Activated CD4-positive, alpha-beta T cell treated with anti-CD3 and anti-CD28 coated beads, Interleukin-2, amount 50 U/mL, for 16 hours (primary cell): ENCODE data around the gene TNNT3.

ENCODE experiments used
- DNase-seq: peaks from one replicate; pipeline ENCODE4 v3.0.0-alpha.2; 2020

TNNT3 gene

GRCh38 chr11:1959786-1960185, 40.3 kb downstream of the TNNT3 start:
- DNase-seq: no peak

- no peak for DNase-seq
Observed at GRCh38 chr11:1963864-1964263, 44.4 kb downstream of the TNNT3 start.

- no peak for DNase-seq
Observed at GRCh38 chr11:1964348-1964747, 44.8 kb downstream of the TNNT3 start.

GRCh38 chr11:1964955-1965354, 45.5 kb downstream of the TNNT3 start:
- no peak for DNase-seq

- no peak for DNase-seq
Observed at GRCh38 chr11:1966531-1966930, 47.0 kb downstream of the TNNT3 start.

DNA sequence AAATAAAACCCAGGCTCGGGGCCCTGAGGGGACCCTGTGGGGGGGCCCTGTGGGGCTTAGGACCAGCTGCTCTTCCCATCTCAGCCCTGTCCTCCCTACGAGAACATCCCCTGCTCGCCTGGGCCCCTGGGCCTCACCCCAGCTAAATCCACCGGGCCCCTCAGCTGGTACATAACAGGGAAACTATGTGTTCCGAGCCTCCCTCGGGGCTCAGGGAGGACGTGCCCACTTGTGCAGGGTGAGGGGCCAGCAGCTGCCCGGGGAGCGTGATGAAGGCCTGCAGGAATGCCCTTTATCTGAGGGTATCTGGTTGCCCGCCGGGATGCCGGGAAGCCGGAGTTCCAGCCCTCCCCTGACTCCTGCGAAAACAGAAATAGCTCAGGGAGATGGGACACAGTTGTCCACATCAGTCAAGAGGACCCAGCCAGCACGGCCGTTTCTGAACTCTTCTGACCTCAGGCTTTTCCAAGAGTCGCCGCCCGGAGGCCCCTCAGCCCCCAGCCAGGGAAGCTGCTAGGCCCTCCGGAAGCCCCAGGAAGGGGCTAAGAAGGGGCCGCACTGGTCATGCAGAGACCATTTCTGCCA, 48.2 kb downstream of the TNNT3 start:
- DNase-seq: no peak

- DNase-seq: no peak
Observed at GRCh38 chr11:1968454-1969002, 49.0 kb downstream of the TNNT3 start.

GRCh38 chr11:1969035-1969434, 49.5 kb downstream of the TNNT3 start:
- DNase-seq: no peak

GRCh38 chr11:1969776-1970175, 50.3 kb downstream of the TNNT3 start:
- no peak for DNase-seq

DNA sequence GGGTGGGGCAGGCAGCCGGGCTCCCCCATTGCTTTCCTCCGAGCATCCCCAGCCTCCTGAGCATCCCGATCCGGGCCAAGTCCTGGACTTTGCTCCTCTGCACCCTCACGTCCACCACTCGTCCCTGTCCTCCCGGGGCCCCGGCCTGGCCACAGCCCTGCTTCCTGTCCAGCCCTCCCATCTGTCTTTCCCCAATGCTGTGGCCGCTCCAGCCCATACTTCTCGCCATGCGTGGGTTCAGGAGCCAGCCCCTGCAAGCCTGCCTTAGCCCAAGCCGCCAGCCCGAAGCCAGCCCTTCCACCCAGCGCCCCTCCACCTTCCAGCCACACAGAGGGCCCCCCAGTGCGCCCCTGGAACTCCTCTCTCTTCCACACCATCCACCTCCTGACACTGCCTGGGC, 51.5 kb downstream of the TNNT3 start:
- no peak for DNase-seq

DNA sequence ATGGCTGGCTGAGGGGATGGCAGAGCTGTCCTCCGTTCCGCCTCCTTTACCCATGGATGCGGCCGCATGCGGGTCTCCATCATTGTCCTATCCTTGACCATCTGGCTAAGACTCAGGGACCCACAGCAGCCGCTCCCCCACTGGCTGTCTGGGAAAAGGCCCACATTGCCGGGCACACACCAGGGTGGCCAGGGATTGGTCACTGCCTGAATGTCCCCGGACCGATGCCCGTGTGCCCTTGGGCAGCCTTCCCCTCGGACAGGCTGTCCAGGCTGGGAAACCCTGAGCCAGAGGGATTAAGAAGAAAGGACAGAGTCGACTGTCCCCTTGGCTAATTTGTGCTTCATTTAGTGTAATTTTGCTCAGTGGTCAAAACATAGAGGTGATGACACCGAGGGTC, 55.7 kb downstream of the TNNT3 start:
- no peak for DNase-seq

GRCh38 chr11:1978720-1979473, 59.4 kb downstream of the TNNT3 start:
- no peak for DNase-seq

DNA sequence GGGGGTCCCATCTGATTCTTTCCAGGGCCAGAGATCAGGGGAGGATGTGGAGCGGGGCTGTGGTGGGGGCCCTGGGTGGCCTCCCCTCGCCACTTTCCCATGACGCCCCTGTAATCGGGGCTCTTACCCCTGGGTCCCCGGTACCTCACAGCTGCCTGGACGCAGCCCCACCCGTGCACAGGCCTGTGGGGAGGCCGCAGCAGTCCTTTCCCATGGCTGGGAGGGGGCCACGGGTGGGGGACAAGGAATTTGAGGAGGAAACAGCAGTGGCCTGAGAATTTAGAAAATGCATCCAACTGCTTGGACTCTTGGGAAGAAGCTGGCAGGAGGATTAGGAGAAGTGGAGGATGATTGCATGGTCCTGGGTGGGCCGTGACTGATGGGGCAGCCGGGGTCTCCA, 60.1 kb downstream of the TNNT3 start:
- DNase-seq: no peak

- DNase-seq: no peak
Observed at GRCh38 chr11:1982873-1983600, 63.5 kb downstream of the TNNT3 start.

DNA sequence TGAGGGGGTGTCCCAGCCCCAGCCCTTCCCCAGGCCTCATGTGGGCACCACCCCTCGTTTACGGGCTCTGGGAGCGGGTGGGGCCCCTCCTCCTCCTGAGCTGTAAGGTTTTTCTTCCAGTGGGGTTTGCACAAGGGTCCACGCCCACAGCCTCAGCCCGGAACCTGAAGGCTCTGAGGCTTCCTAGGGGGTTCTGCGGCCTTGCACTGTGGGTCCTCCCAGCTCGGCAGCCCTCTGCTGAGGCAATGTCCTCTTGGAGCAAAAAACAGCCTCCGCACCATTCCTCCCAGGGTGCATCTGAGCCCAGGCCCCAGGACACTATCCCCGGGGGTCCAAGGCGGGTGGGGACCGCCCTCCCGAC, 64.1 kb downstream of the TNNT3 start:
- DNase-seq: no peak

DNA sequence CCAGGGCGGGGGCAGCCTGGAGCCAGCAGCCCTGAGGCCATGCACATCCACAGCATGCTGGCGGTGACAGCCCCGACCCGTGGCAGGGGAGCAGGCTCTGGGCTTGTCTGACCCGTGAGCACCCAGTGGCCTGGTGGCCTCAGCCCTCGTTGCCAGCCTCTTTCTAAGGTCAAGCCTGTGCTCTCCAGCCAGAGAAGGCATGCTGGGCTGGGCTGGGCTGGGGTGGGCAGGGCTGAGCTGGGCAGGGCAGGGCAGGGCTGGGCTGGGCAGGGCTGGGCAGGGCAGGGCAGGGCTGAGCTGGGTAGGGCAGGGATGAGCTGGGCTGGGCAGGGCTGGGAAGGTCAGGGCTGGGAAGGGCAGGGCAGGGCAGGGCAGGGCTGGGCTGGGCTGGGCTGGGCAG, 67.5 kb downstream of the TNNT3 start:
- no peak for DNase-seq

- DNase-seq: no peak
Observed at GRCh38 chr11:1988174-1988573, 68.7 kb downstream of the TNNT3 start.
